Measurements from ENCODE around the gene EDNRA.

The EDNRA gene

GRCh38 chr4:147508346-147508745, 27.4 kb downstream of the EDNRA start:
- no peak for DNase-seq

GRCh38 chr4:147509386-147509785, 28.5 kb downstream of the EDNRA start:
- no peak for DNase-seq

GRCh38 chr4:147510962-147511668, 30.2 kb downstream of the EDNRA start:
- DNase-seq = no peak

- DNase-seq = no peak
Measured at GRCh38 chr4:147513091-147513490, 32.2 kb downstream of the EDNRA start.

- no peak for DNase-seq
Measured at GRCh38 chr4:147513952-147514351, 33.1 kb downstream of the EDNRA start.

GRCh38 chr4:147515220-147515936, 34.5 kb downstream of the EDNRA start:
- no peak for DNase-seq

GRCh38 chr4:147516133-147516532, 35.2 kb downstream of the EDNRA start:
- DNase-seq = no peak

- no peak for DNase-seq
Measured at GRCh38 chr4:147518086-147518485, 37.2 kb downstream of the EDNRA start.

GRCh38 chr4:147518846-147519767, 38.2 kb downstream of the EDNRA start:
- DNase-seq = peak; percentile 25 to 34

GRCh38 chr4:147524601-147525000, 43.7 kb downstream of the EDNRA start:
- no peak for DNase-seq

- DNase-seq = no peak
Measured at GRCh38 chr4:147525494-147526271, 44.8 kb downstream of the EDNRA start.

- DNase-seq = no peak
Measured at GRCh38 chr4:147526272-147526654, 45.4 kb downstream of the EDNRA start.

- no peak for DNase-seq
Measured at GRCh38 chr4:147528054-147528453, 47.2 kb downstream of the EDNRA start.

GRCh38 chr4:147530134-147530533, 49.2 kb downstream of the EDNRA start:
- DNase-seq = no peak

- DNase-seq = no peak
Measured at GRCh38 chr4:147530723-147531122, 49.8 kb downstream of the EDNRA start.

- DNase-seq = no peak
Measured at GRCh38 chr4:147532896-147533295, 52.0 kb downstream of the EDNRA start.

GRCh38 chr4:147533331-147533730, 52.4 kb downstream of the EDNRA start:
- no peak for DNase-seq

GRCh38 chr4:147535124-147535523, 54.2 kb downstream of the EDNRA start:
- no peak for DNase-seq

GRCh38 chr4:147538711-147539110, 57.8 kb downstream of the EDNRA start:
- no peak for DNase-seq

GRCh38 chr4:147539959-147540358, 59.1 kb downstream of the EDNRA start:
- no peak for DNase-seq

GRCh38 chr4:147542229-147542990, 61.5 kb downstream of the EDNRA start:
- DNase-seq = no peak

- DNase-seq = no peak
Measured at GRCh38 chr4:147543034-147543433, 62.1 kb downstream of the EDNRA start.

All from stimulated activated CD4-positive, alpha-beta T cell treated with anti-CD3 and anti-CD28 coated beads, Interleukin-2, amount 100 ng/mL, for 48 hours (primary cell).